Ovary (tissue), 9 donors: ENCODE results near the gene HTR6. TPM values are rescaled to one million over a fixed set of nuclear protein-coding genes. Genes with fewer than 3 reads are reported as not detected.
A peak's percentile ranks its signal among the peaks of the same experiment; 100 is the strongest.

Experiments
- DNase-seq, 5 donors: peaks; one replicate each; pipeline ENCODE4 v3.0.0-alpha.2; 2019 to 2020
- H3K27ac ChIP-seq, 2 donors: fragments of 200-600 bp; one replicate each; pipeline versions ENCODE4 v1.5.1 to v1.8.0; 2019 to 2022
- H3K27me3 ChIP-seq: fragments of 200-600 bp; one replicate; pipeline ENCODE4 v1.8.0; 2022
- H3K36me3 ChIP-seq: fragments of 200-600 bp; sonication (generic); one replicate; pipeline ENCODE4 v1.5.1; 2019
- H3K4me1 ChIP-seq: one replicate; pipeline ENCODE4 v1.8.1; 2013; ENCODE audit warnings: mild to moderate bottlenecking, moderate library complexity; ENCODE audit not compliant: insufficient read depth
- H3K4me3 ChIP-seq: fragments of 200-600 bp; sonication (generic); one replicate; pipeline ENCODE4 v1.5.1; 2017
- H3K9me3 ChIP-seq, 2 donors: fragments of 200-600 bp in 1 of 2; sonication (generic) in 1 of 2; one replicate each; pipeline versions ENCODE4 v1.5.1 to v1.8.1; 2013 to 2019; ENCODE audit warnings: mild to moderate bottlenecking in 1 of 2, moderate library complexity in 1 of 2
- CTCF ChIP-seq, 3 donors: fragments of 450-650 bp in 2 of 3; fragments of 200-600 bp in 1 of 3; IDR thresholded peaks; one replicate each; pipeline versions ENCODE4 v1.5.1 to v1.8.0; 2016 to 2022; ENCODE audit warnings: antibody characterized with exemption in 3 of 3, mild to moderate bottlenecking in 1 of 3
- EP300 ChIP-seq: sonication (generic); formaldehyde crosslinking; IDR thresholded peaks from one replicate; pipeline ENCODE4 v1.6.1; 2017; ENCODE audit warnings: antibody characterized with exemption
- POLR2A ChIP-seq: fragments of 450-650 bp; IDR thresholded peaks from one replicate; pipeline ENCODE4 v1.6.1; 2017; ENCODE audit warnings: antibody characterized with exemption, mild to moderate bottlenecking, moderate library complexity
- WGBS, 3 donors: extraction: QIAGEN DNeasy Blood & Tissue Kit in 1 of 3; methylation state at CpG; one replicate each; pipeline versions ENCODE4 v1.1.5 to v1.1.7; 2013 to 2017; 5-methylcytosine and 5-hydroxymethylcytosine counted together
- intact Hi-C, 4 donors: fragments of 100-400 bp; cut with DNase I; formaldehyde crosslinking; loops; one replicate each; pipeline versions ENCODE4 v1.11.0 to v1.15.1; 2022 to 2023
- polyA plus RNA-seq, 2 donors: library from polyadenylated mRNA; stranded (reverse); fragments of 200-250 nt in 1 of 2; fragments of 350-450 nt in 1 of 2; fragmentation: Illumina TruSeq in 1 of 2; extraction: RNeasy Lipid Tissue Mini Kit (QIAGEN cat#74804) in 1 of 2; gene quantifications; one replicate each; pipeline ENCODE4 v1.2.3, GENCODE V29; 2013 to 2014
- total RNA-seq, 7 donors: library from RNA; depleted of rRNA in 2 of 7; stranded (reverse); fragments of >200 nt in 2 of 7; fragmentation: NEBNext Ultra II Directional in 3 of 7; extraction: Animal tissue kit (Norgen Biotek cat#: 25700) in 3 of 7; gene quantifications; one replicate each; pipeline versions ENCODE4 v1.1.0 to v1.2.4, GENCODE V29; 2016 to 2023
- donor health status: DM: no; HTN: no; CAD: no; lungs with moderate emphysema.
- donor health status: DM: no; HTN: no; CAD: no.
- donor health status: Bipolar disorder and iron deficiency.
- donor health status: DM: yes; HTN: yes; CAD: no.
- donor health status: DM: no; HTN: no; CAD: no.
- donor health status: DM: yes; HTN: yes; CAD: no.

HTR6 gene
- total and polyA plus RNA-seq, 9 donors = not detected

GRCh38 chr1:19661721-19662228 is 2.9 kb upstream of the HTR6 start:
- no peaks in the 10 kb centered on the region for H3K36me3 ChIP-seq
- H3K4me3 ChIP-seq = no peak overlapping the region
- H3K4me1 ChIP-seq = peaks cover 3% of the 10 kb centered on the region
- peaks cover 3% of the 10 kb centered on the region for H3K27me3 ChIP-seq
- H3K27ac ChIP-seq = no peak overlapping the region
- DNase-seq = peak in 1 of 5 donors; percentile 47
- intact Hi-C loops = loop anchor here in 2 of 4 donors (5.0 kb wide), 2 partner anchors 41 to 46 kb away; no protein-coding TSS in a partner anchor
- no peaks in the 10 kb centered on the region for H3K9me3 ChIP-seq
- WGBS, 3 donors = 4 to 15% (median 9%) methylated on average over 9 of the region's 9 CpGs
- TF ChIP-seq CTCF (IDR thresholded peaks at IDR 0.05) = peak; percentile 49 to 68 (median 65)
- no peak for TF ChIP-seq EP300

GRCh38 chr1:19662313-19662712 is 2.4 kb upstream of the HTR6 start:
- Histone ChIP-seq H3K27me3 (peaks cover 3% of the 10 kb centered on the region), H3K27ac (no peak overlapping the region), H3K4me1 (peaks cover 3% of the 10 kb centered on the region), H3K36me3 (no peaks in the 10 kb centered on the region), H3K4me3 (no peak overlapping the region), H3K9me3 (no peaks in the 10 kb centered on the region)
- intact Hi-C loops = loop anchor here in 2 of 4 donors (5.0 kb wide), 2 partner anchors 40 to 45 kb away; no protein-coding TSS in a partner anchor
- 35 to 40% (median 35%) methylated on average over 3 of the region's 3 CpGs for WGBS, 3 donors
- no peak for TF ChIP-seq EP300
- no peak for TF ChIP-seq CTCF (IDR thresholded peaks at IDR 0.05)
- no peak for TF ChIP-seq POLR2A
- no peak for DNase-seq

- no peak for TF ChIP-seq POLR2A
- no peak for TF ChIP-seq EP300
- TF ChIP-seq CTCF (IDR thresholded peaks at IDR 0.05) = no peak
- Histone ChIP-seq H3K36me3 (no peaks in the 10 kb centered on the region), H3K4me1 (peaks cover 3% of the 10 kb centered on the region), H3K4me3 (peak overlapping the region; percentile 14), H3K9me3 (no peaks in the 10 kb centered on the region), H3K27me3 (peaks cover 3% of the 10 kb centered on the region), H3K27ac (no peak overlapping the region)
- 0 to 3% (median 0%) methylated on average over 20 to 23 of the region's 23 CpGs for WGBS, 3 donors
- intact Hi-C loops = no loop called here
- DNase-seq = no peak
These were observed 466 bp downstream of the HTR6 start for GRCh38 chr1:19665186-19665495.

GRCh38 chr1:19665496-19666465 is 1.1 kb downstream of the HTR6 start:
- TF ChIP-seq POLR2A = no peak
- no peak overlapping the region for H3K4me3 ChIP-seq

GRCh38 chr1:19668888-19669287 is 4.2 kb downstream of the HTR6 start:
- H3K9me3 ChIP-seq = no peaks in the 10 kb centered on the region
- intact Hi-C loops = no loop called here
- H3K27ac ChIP-seq = no peak overlapping the region
- peaks cover 3% of the 10 kb centered on the region for H3K4me1 ChIP-seq
- TF ChIP-seq EP300 (no peak), POLR2A (no peak), CTCF (IDR thresholded peaks at IDR 0.05) (no peak)
- no peak overlapping the region for H3K4me3 ChIP-seq
- H3K27me3 ChIP-seq = peaks cover 3% of the 10 kb centered on the region
- no peaks in the 10 kb centered on the region for H3K36me3 ChIP-seq
- no peak for DNase-seq
- WGBS, 3 donors = 73 to 76% (median 75%) methylated on average over 8 of the region's 8 CpGs

More at GRCh38 chr1:19665496-19666465, 1.1 kb downstream of the HTR6 start:
- peak in 1 of 5 donors; percentile 28 for DNase-seq
- no peak overlapping the region for H3K27ac ChIP-seq
- intact Hi-C loops = no loop called here
- H3K4me1 ChIP-seq = peaks cover 3% of the 10 kb centered on the region
- no peaks in the 10 kb centered on the region for H3K36me3 ChIP-seq
- H3K9me3 ChIP-seq = no peaks in the 10 kb centered on the region
- peaks cover 3% of the 10 kb centered on the region for H3K27me3 ChIP-seq
- 11 to 16% (median 16%) methylated on average over 55 to 84 of the region's 84 CpGs for WGBS, 3 donors
